PC-9 (cell line): Measurements from ENCODE around the gene SV2A. TPM values are rescaled to one million over a fixed set of nuclear protein-coding genes. Genes with fewer than 3 reads are reported as not detected.
"Not testable (repeated sequence)": the region's sequence is repeated elsewhere in the genome, so short reads cannot be mapped to it uniquely, and the experiment has no call there.

Source experiments
- BruUV-seq: library from RNA; stranded (reverse); fragments of 400-500 nt; replicated peaks from 2 replicates; lab custom pipeline; 2021; lab: Mats Ljungman, UMichigan
- CTCF ChIA-PET: fragments of 300-600 bp; sonication (Branson Sonifier 250); formaldehyde crosslinking; loops from one replicate; lab custom pipeline; 2022; ENCODE audit warnings: antibody characterized with exemption; lab: Charles Lee
- POLR2A ChIA-PET: fragments of 300-600 bp; sonication (Branson Sonifier 250); formaldehyde crosslinking; loops from one replicate; lab custom pipeline; 2022; ENCODE audit warnings: antibody characterized with exemption; ENCODE audit not compliant: unreplicated experiment; lab: Charles Lee
- DNase-seq, 2 experiments: peaks; one replicate each; pipeline versions ENCODE4 v3.0.0 to v3.0.0-alpha.2; 2015 to 2022; ENCODE audit warnings: mixed read lengths in 1 of 2
- H2AFZ ChIP-seq: fragments of 200-600 bp; sonication (generic); 2 replicates; pipeline ENCODE4 v1.8.1; 2017; ENCODE audit warnings: antibody characterized with exemption
- H3F3A ChIP-seq: fragments of 200-600 bp; sonication (generic); 2 replicates; pipeline ENCODE4 v1.8.1; 2017; ENCODE audit warnings: antibody characterized with exemption, mild to moderate bottlenecking, low read depth; ENCODE audit not compliant: insufficient read depth
- H3K27ac ChIP-seq: fragments of 200-600 bp; sonication (generic); 2 replicates; pipeline ENCODE4 v1.6.1; 2016; ENCODE audit warnings: mixed run types
- H3K27me3 ChIP-seq: fragments of 200-600 bp; sonication (generic); 2 replicates; pipeline ENCODE4 v1.6.1; 2016; ENCODE audit warnings: low read depth, mixed run types; ENCODE audit not compliant: insufficient read depth
- H3K36me3 ChIP-seq: fragments of 200-600 bp; sonication (generic); 2 replicates; pipeline ENCODE4 v1.6.1; 2016; ENCODE audit warnings: low read depth, mixed run types
- H3K4me1 ChIP-seq: fragments of 200-600 bp; sonication (generic); replicated peaks from 2 replicates; pipeline ENCODE4 v1.6.1; 2016; ENCODE audit warnings: mixed run types; ENCODE audit not compliant: insufficient read depth
- H3K4me2 ChIP-seq: fragments of 200-600 bp; sonication (generic); 2 replicates; pipeline ENCODE4 v1.6.1; 2017; ENCODE audit warnings: mixed run types
- H3K4me3 ChIP-seq: fragments of 200-600 bp; sonication (generic); 2 replicates; pipeline ENCODE4 v1.6.1; 2016; ENCODE audit warnings: mixed run types
- H3K79me2 ChIP-seq: fragments of 200-600 bp; sonication (generic); 2 replicates; pipeline ENCODE4 v1.6.1; 2017; ENCODE audit warnings: low read depth, mixed run types
- H3K9me2 ChIP-seq: fragments of 200-600 bp; sonication (generic); 2 replicates; pipeline ENCODE4 v1.8.1; 2017; ENCODE audit warnings: mild to moderate bottlenecking; ENCODE audit not compliant: insufficient read depth
- H3K9me3 ChIP-seq: fragments of 200-600 bp; sonication (generic); 2 replicates; pipeline ENCODE4 v1.8.1; 2016; ENCODE audit warnings: low read depth; ENCODE audit not compliant: insufficient read depth
- H4K20me1 ChIP-seq: fragments of 200-600 bp; sonication (generic); 2 replicates; pipeline ENCODE4 v1.8.1; 2017; ENCODE audit not compliant: insufficient read depth
- intact Hi-C: fragments of 100-400 bp; cut with micrococcal nuclease; formaldehyde crosslinking; loops from one replicate; pipeline ENCODE4 v1.10.0; 2022; ENCODE audit not compliant: unreplicated experiment
- total RNA-seq: library from RNA; stranded (reverse); gene quantifications from 2 replicates; pipeline ENCODE4 v1.2.3, GENCODE V29; 2021

The SV2A gene
- total RNA-seq, 1 experiment from 2014 or later = 0.33 TPM

DNA sequence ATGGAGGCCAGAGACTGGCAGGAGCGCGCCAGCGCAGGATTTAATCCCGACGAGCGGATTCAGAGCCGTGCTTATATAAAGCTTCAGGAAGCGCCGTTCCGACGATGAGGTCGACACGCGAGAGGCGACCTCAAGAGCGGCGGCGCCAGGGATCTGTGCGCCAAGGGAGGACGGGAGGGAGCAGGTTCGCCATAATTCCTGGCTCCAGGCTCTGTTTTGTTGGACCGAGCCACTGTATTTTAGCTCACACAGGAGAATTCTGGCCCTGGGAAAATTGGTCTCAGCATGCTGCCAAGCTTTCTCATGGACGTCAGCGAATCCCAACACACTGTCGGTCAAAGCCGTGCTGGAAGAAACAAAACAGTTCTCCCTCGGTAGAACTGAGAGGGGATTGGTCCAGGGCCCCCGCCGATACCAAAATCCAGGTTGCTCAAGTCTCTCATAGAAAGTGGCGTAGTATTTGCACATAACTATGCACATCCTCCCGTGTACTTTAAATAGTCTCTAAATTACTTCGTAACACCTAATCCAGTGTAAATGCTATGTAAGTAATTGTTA, 56.1 kb downstream of the SV2A start:
- H3K27ac ChIP-seq, H3K9me3 ChIP-seq, H2AFZ ChIP-seq, H3K9me2 ChIP-seq, POLR2A ChIA-PET, H3K4me1 ChIP-seq, intact Hi-C loops, H3K4me2 ChIP-seq, H3K36me3 ChIP-seq, BruUV-seq, H3K79me2 ChIP-seq, H3F3A ChIP-seq, DNase-seq, H3K27me3 ChIP-seq, CTCF ChIA-PET, H3K4me3 ChIP-seq, H4K20me1 ChIP-seq: not testable (repeated sequence)

DNA sequence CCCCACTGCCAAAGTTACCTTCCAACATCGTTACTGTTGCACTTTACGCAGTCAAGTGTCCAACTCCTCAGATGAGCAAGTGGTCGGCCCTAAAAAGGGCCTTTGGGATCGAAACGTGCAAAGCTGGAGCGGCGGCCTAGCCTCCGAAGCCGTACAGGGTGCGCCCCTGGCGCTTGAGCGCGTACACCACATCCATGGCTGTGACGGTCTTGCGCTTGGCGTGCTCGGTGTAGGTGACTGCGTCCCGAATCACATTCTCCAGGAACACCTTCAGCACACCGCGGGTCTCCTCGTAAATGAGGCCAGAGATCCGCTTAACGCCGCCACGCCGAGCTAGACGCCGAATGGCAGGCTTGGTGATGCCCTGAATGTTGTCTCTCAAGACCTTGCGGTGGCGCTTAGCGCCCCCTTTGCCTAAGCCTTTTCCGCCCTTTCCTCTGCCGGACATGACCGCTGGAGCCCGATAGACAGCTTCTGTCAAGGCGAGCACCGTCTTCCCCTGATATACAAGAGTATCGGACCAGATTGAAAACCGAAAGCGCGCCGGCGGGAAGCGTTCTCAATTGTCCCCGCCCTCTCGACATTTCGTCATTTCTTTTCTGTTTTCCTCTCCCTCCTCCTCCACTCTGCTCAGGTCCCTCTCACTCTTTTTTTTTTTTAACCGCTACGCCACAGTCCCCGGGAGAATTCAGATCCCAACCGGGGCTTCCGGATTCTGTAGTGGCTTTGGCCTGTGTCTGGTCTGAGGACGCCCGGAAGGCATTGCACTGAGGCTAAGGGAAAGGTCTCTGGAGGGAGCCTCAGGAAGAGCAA, 56.8 kb downstream of the SV2A start:
- H2AFZ ChIP-seq, CTCF ChIA-PET, H3K4me3 ChIP-seq, BruUV-seq, H3K4me2 ChIP-seq, POLR2A ChIA-PET, H3K36me3 ChIP-seq, H3K9me2 ChIP-seq, intact Hi-C loops, H3K27me3 ChIP-seq, DNase-seq, H3K79me2 ChIP-seq, H3K27ac ChIP-seq, H3F3A ChIP-seq, H3K4me1 ChIP-seq, H3K9me3 ChIP-seq, H4K20me1 ChIP-seq: not testable (repeated sequence)

- H3K27me3 ChIP-seq, H3K9me3 ChIP-seq, intact Hi-C loops, H3F3A ChIP-seq, H3K4me3 ChIP-seq, POLR2A ChIA-PET, BruUV-seq, CTCF ChIA-PET, H3K9me2 ChIP-seq, DNase-seq, H4K20me1 ChIP-seq, H2AFZ ChIP-seq, H3K36me3 ChIP-seq, H3K79me2 ChIP-seq, H3K27ac ChIP-seq, H3K4me1 ChIP-seq, H3K4me2 ChIP-seq: not testable (repeated sequence)
Measured at GRCh38 chr1:149860271-149860670, 57.4 kb downstream of the SV2A start.

Other genes starting within 250 kb of the SV2A start
- not detected in 2 replicates for gene FCGR1A, start 135.2 kb downstream of the SV2A start, total RNA-seq
- gene BOLA1, start 18.3 kb downstream of the SV2A start, total RNA-seq = 16.2 and 23.7 TPM in 2 replicates
- gene SF3B4, start 10.0 kb upstream of the SV2A start, total RNA-seq = 50.8 and 73.1 TPM in 2 replicates
- 16.0 and 18.2 TPM in 2 replicates for gene MTMR11, start 19.0 kb upstream of the SV2A start, total RNA-seq
- gene OTUD7B, start 92.9 kb upstream of the SV2A start, total RNA-seq = 30.2 and 30.7 TPM in 2 replicates
- 27.8 and 30.3 TPM in 2 replicates for gene VPS45, start 149.9 kb upstream of the SV2A start, total RNA-seq
- 1.3 and 2.2 TPM in 2 replicates for gene PLEKHO1, start 232.1 kb upstream of the SV2A start, total RNA-seq